NCI-H1092 treated with DMSO at 0.1 percent for 48 hours (cell line): ENCODE data around the gene LRRFIP1.
"Not testable (repeated sequence)": the region's sequence is repeated elsewhere in the genome, so short reads cannot be mapped to it uniquely, and the experiment has no call there.

Experiments
- DNase-seq: peaks from one replicate; lab custom pipeline; 2025; lab: John Stamatoyannopoulos, UW

The LRRFIP1 gene

GRCh38 chr2:237688541-237688940 lies 61.2 kb downstream of the LRRFIP1 start:
- DNase-seq = not testable (repeated sequence)

- no peak for DNase-seq
These were observed 62.1 kb downstream of the LRRFIP1 start for GRCh38 chr2:237689336-237690131.

GRCh38 chr2:237691029-237691907 lies 63.9 kb downstream of the LRRFIP1 start:
- DNase-seq = no peak

- peak; percentile 38 for DNase-seq
These were observed 64.7 kb downstream of the LRRFIP1 start for GRCh38 chr2:237691908-237692600.

- no peak for DNase-seq
These were observed 65.4 kb downstream of the LRRFIP1 start for GRCh38 chr2:237692601-237693290.

- no peak for DNase-seq
These were observed 66.1 kb downstream of the LRRFIP1 start for GRCh38 chr2:237693291-237693994.

- no peak for DNase-seq
These were observed 67.2 kb downstream of the LRRFIP1 start for GRCh38 chr2:237694415-237695194.

GRCh38 chr2:237695201-237695780 lies 67.9 kb downstream of the LRRFIP1 start:
- DNase-seq = no peak

GRCh38 chr2:237696461-237696860 lies 69.1 kb downstream of the LRRFIP1 start:
- DNase-seq = no peak

- DNase-seq = no peak
These were observed 70.4 kb downstream of the LRRFIP1 start for GRCh38 chr2:237697586-237698357.

- no peak for DNase-seq
These were observed 70.9 kb downstream of the LRRFIP1 start for GRCh38 chr2:237698358-237698694.

- no peak for DNase-seq
These were observed 72.6 kb downstream of the LRRFIP1 start for GRCh38 chr2:237699870-237700511.

- peak; percentile 70 for DNase-seq
These were observed 73.2 kb downstream of the LRRFIP1 start for GRCh38 chr2:237700512-237701032.

GRCh38 chr2:237701033-237701858 lies 73.9 kb downstream of the LRRFIP1 start:
- no peak for DNase-seq

- no peak for DNase-seq
These were observed 74.5 kb downstream of the LRRFIP1 start for GRCh38 chr2:237701859-237702390.

- DNase-seq = no peak
These were observed 75.3 kb downstream of the LRRFIP1 start for GRCh38 chr2:237702441-237703391.
